Mesendoderm (in vitro differentiated cells): ENCODE data around the gene THRA.
A peak's percentile ranks its signal among the peaks of the same experiment; 100 is the strongest.

ENCODE experiments used
- DNase-seq: peaks from one replicate; pipeline ENCODE4 v3.0.0; 2013
- H2AK5ac ChIP-seq: 2 replicates; pipeline ENCODE4 v1.6.1; 2013; ENCODE audit warnings: low read length, inconsistent platforms
- H2BK120ac ChIP-seq: 2 replicates; pipeline ENCODE4 v1.6.1; 2013; ENCODE audit warnings: low read depth, mild to moderate bottlenecking, low read length, moderate library complexity, mixed read lengths
- H2BK15ac ChIP-seq: replicated peaks from 2 replicates; pipeline ENCODE4 v1.6.1; 2013; ENCODE audit warnings: low read depth, mild to moderate bottlenecking, moderate library complexity
- H2BK5ac ChIP-seq: 2 replicates; pipeline ENCODE4 v1.6.1; 2013; ENCODE audit warnings: low read length, inconsistent platforms
- H3K18ac ChIP-seq: 2 replicates; pipeline ENCODE4 v1.6.1; 2013; ENCODE audit warnings: mild to moderate bottlenecking, low read length, mixed read lengths
- H3K23ac ChIP-seq: one replicate; pipeline ENCODE4 v1.6.1; 2013; ENCODE audit warnings: low read length
- H3K27ac ChIP-seq: 2 replicates; pipeline ENCODE4 v1.5.1; 2013; ENCODE audit warnings: low read depth, mild to moderate bottlenecking, inconsistent platforms, low read length, moderate library complexity
- H3K27me3 ChIP-seq: 2 replicates; pipeline ENCODE4 v1.6.1; 2013; ENCODE audit warnings: low read length, control low read depth, mild to moderate bottlenecking, inconsistent platforms; ENCODE audit not compliant: insufficient read depth, poor library complexity
- H3K36me3 ChIP-seq: 2 replicates; pipeline ENCODE4 v1.6.1; 2013; ENCODE audit warnings: low read length, inconsistent platforms; ENCODE audit not compliant: control insufficient read depth, insufficient read depth
- H3K4ac ChIP-seq: one replicate; pipeline ENCODE4 v1.6.1; 2013; ENCODE audit warnings: low read depth, mild to moderate bottlenecking, low read length, moderate library complexity
- H3K4me1 ChIP-seq: 2 replicates; pipeline ENCODE4 v1.6.1; 2013; ENCODE audit warnings: low read depth, low read length, inconsistent platforms; ENCODE audit not compliant: control insufficient read depth
- H3K4me2 ChIP-seq: 2 replicates; pipeline ENCODE4 v1.6.1; 2013; ENCODE audit warnings: low read length
- H3K4me3 ChIP-seq: 2 replicates; pipeline ENCODE4 v1.5.1; 2013; ENCODE audit warnings: mild to moderate bottlenecking, low read length
- H3K56ac ChIP-seq: one replicate; pipeline ENCODE4 v1.6.1; 2013; ENCODE audit warnings: low read length
- H3K79me1 ChIP-seq: 2 replicates; pipeline ENCODE4 v1.6.1; 2013; ENCODE audit warnings: low read length, inconsistent platforms
- H3K79me2 ChIP-seq: 2 replicates; pipeline ENCODE4 v1.6.1; 2013; ENCODE audit warnings: mild to moderate bottlenecking, low read length; ENCODE audit not compliant: control insufficient read depth, insufficient read depth
- H3K9ac ChIP-seq: 2 replicates; pipeline ENCODE4 v1.6.1; 2013; ENCODE audit warnings: low read length, inconsistent platforms
- H4K5ac ChIP-seq: one replicate; pipeline ENCODE4 v1.6.1; 2013; ENCODE audit warnings: low read length
- H4K8ac ChIP-seq: one replicate; pipeline ENCODE4 v1.6.1; 2013; ENCODE audit warnings: low read depth, mild to moderate bottlenecking, control low read depth, low read length, moderate library complexity
- WGBS: extraction: QIAGEN DNeasy Blood & Tissue Kit; methylation state at CpG from one replicate; pipeline ENCODE4 v1.1.7; 2013; ENCODE audit warnings: low lambda C conversion rate, missing lambda C conversion rate; ENCODE audit not compliant: insufficient coverage; ENCODE audit errors: extremely low coverage; 5-methylcytosine and 5-hydroxymethylcytosine counted together

Gene THRA

GRCh38 chr17:40087903-40088718, 25.3 kb downstream of the THRA start:
- Histone ChIP-seq H2BK5ac (no peak overlapping the region), H3K4me1 (peaks cover 2% of the 10 kb centered on the region), H2AK5ac (no peak overlapping the region), H3K9ac (no peak overlapping the region), H3K27me3 (no peaks in the 10 kb centered on the region), H3K27ac (no peak overlapping the region), H3K4me2 (no peak overlapping the region), H3K4me3 (no peak overlapping the region), H4K8ac (no peak overlapping the region), H3K36me3 (no peaks in the 10 kb centered on the region), H3K56ac (no peak overlapping the region), H2BK120ac (no peak overlapping the region), H3K4ac (no peak overlapping the region), H3K79me2 (no peaks in the 10 kb centered on the region), H3K79me1 (no peaks in the 10 kb centered on the region), H2BK15ac (no peak overlapping the region), H3K18ac (no peak overlapping the region), H4K5ac (no peak overlapping the region), H3K23ac (no peak overlapping the region)
- no peak for DNase-seq
- no CpG with 5 or more reads among the region's 28 CpGs for WGBS

DNA sequence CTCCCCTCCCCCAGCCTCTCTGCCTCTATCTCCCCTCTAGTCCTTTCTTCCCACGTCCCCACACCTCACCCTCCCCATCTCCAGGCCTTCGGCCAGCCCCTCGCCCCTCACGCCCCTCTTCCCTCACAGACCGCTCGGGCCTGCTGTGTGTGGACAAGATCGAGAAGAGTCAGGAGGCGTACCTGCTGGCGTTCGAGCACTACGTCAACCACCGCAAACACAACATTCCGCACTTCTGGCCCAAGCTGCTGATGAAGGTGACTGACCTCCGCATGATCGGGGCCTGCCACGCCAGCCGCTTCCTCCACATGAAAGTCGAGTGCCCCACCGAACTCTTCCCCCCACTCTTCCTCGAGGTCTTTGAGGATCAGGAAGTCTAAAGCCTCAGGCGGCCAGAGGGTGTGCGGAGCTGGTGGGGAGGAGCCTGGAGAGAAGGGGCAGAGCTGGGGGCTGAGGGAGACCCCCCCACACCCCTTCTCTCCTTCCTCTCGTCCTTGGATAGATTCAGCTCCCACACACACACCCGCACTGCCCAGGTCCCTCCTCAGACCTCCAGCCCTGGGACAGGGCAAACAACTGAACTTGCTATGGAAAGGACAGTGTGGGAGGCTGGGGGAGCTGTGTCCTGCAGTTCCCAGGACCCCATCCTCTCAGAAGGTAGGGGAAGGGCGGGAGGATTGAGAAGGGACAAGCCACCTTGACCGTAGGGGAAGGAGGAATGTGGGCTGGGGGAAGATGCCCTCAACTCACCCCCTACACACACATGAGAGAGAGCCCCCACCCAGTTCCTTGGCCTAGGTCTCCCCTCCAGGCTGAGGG, 26.5 kb downstream of the THRA start:
- H3K4me2 ChIP-seq, result no peak overlapping the region
- H2AK5ac ChIP-seq, result no peak overlapping the region
- DNase-seq, result no peak
- H4K8ac ChIP-seq, result no peak overlapping the region
- no peaks in the 10 kb centered on the region for H3K79me2 ChIP-seq
- H2BK15ac ChIP-seq, result no peak overlapping the region
- no peaks in the 10 kb centered on the region for H3K79me1 ChIP-seq
- no peak overlapping the region for H3K18ac ChIP-seq
- H3K56ac ChIP-seq, result peak overlapping the region; percentile 17
- H3K4me3 ChIP-seq, result no peak overlapping the region
- peaks cover 2% of the 10 kb centered on the region for H3K4me1 ChIP-seq
- no peak overlapping the region for H2BK5ac ChIP-seq
- H3K23ac ChIP-seq, result no peak overlapping the region
- H3K27me3 ChIP-seq, result no peaks in the 10 kb centered on the region
- H3K4ac ChIP-seq, result no peak overlapping the region
- no peak overlapping the region for H2BK120ac ChIP-seq
- no peaks in the 10 kb centered on the region for H3K36me3 ChIP-seq
- H3K27ac ChIP-seq, result no peak overlapping the region
- WGBS, result no CpG with 5 or more reads among the region's 26 CpGs
- H4K5ac ChIP-seq, result no peak overlapping the region
- no peak overlapping the region for H3K9ac ChIP-seq

DNA sequence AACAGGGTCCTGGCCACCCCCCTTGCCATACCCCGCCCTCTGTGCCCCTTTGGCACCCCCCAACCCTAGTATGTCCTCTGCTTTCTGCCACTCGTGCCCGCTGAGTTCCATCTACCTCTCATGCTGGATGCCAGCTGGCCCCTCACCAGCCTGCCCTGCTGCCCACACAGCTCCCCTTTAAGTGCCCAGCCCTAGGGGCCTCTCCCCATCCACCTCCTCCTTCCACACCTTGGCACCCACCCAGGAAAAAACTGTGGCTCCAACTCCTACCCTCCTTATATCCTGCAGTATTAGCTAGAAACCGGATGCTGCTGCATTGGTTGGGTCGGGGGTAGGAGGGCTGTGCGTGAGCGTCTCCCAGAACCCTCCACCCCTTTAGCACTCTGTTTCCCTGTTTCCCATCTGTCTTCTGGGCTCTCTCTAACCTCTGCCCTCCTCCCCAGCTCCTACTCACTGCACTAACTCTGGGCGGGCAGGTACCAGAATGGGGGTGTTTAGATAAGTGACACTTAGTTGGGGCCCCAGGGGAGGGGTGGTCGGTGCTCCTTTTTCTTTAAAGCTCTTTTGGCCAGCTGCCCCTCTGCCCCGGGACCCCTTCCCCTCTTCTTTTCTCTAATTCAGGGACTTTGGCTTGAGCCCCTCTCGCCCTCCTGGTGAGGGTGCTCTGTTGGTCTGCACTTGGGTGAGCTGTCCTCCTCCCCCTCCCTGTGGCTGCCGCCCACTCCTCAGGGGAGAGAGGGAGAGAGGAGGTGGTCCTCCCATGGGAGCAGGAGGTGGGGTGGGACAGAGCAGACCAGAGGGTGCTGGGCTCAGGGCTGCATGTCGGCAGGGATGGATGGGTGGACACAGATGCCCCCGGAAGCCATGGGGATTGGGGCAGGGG, 27.7 kb downstream of the THRA start:
- Histone ChIP-seq H2BK120ac (no peak overlapping the region), H3K23ac (no peak overlapping the region), H4K5ac (no peak overlapping the region)

DNA sequence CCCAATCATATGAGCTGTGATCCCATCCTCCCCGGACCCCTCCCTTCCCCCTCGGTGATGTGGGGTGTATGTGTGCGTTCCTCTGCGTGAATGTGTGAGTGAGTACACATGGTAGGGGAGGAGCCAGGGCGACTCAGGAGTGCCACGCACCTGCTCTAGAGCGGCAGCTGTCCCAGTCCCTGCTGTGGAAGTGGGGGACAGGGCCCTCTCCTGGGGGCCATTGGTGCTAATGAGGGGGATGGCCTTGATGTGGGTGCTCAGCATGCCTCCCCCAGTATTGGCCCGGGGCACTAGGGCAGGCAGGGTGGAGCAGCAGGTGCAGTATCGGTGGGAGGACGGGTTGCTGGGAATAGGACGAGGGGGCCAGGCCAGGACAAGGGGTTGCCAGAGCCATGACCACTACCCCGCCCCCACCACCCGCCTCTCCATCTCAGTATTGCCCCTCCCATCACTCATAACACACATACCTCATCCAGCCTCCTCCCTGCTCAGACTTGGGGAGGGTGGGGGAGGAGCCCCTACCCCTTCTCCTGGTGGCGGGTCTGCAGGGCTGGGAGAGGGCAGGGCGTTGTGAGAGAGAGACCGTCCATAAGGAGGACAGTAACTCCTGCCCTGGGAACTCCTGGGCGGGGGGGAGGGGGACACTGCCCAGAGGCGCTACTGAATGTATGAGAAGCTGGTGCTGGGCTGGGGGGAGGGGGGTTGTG, 29.1 kb downstream of the THRA start:
- Histone ChIP-seq H3K36me3 (no peaks in the 10 kb centered on the region), H3K27ac (no peak overlapping the region), H2BK15ac (no peak overlapping the region), H3K9ac (no peak overlapping the region), H4K5ac (no peak overlapping the region), H3K56ac (no peak overlapping the region), H2AK5ac (no peak overlapping the region), H3K18ac (no peak overlapping the region), H3K4ac (no peak overlapping the region), H2BK5ac (no peak overlapping the region), H3K4me2 (no peak overlapping the region), H3K79me2 (no peaks in the 10 kb centered on the region), H3K79me1 (no peaks in the 10 kb centered on the region), H3K23ac (no peak overlapping the region), H2BK120ac (no peak overlapping the region), H4K8ac (no peak overlapping the region), H3K27me3 (no peaks in the 10 kb centered on the region), H3K4me1 (peaks cover 2% of the 10 kb centered on the region), H3K4me3 (no peak overlapping the region)
- DNase-seq, result peak; percentile 63
- no CpG with 5 or more reads among the region's 18 CpGs for WGBS

More for the DNA sequence above, 27.7 kb downstream of the THRA start:
- Histone ChIP-seq H3K18ac (no peak overlapping the region), H3K4me1 (peaks cover 2% of the 10 kb centered on the region), H3K36me3 (no peaks in the 10 kb centered on the region), H3K4ac (no peak overlapping the region), H3K4me3 (no peak overlapping the region), H3K27me3 (no peaks in the 10 kb centered on the region), H3K4me2 (no peak overlapping the region), H2BK5ac (no peak overlapping the region), H3K27ac (no peak overlapping the region), H2BK15ac (no peak overlapping the region), H3K79me1 (no peaks in the 10 kb centered on the region), H3K9ac (no peak overlapping the region), H3K56ac (no peak overlapping the region), H2AK5ac (no peak overlapping the region), H4K8ac (no peak overlapping the region), H3K79me2 (no peaks in the 10 kb centered on the region)
- no peak for DNase-seq
- WGBS, result no CpG with 5 or more reads among the region's 14 CpGs

DNA sequence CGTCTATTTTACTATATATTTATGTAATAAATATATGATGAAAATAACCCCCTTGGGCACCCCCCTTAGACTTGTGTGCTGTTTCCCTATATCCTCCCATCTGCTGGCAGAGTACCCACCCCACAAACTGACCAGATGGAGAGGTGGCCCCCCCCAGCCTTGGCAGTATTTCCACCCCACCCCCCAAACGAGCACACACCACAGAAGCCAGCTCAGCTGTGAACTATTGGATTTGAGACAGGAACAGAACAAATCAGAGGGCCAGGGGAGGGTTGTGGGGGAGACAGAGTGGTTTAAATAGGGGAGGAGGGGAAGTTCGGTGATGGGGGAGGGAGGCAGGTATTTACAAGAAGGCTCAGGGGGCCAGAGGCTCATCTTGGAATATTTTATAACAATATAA, 29.8 kb downstream of the THRA start:
- no peaks in the 10 kb centered on the region for H3K36me3 ChIP-seq

More for the DNA sequence above, 29.8 kb downstream of the THRA start:
- Histone ChIP-seq H3K4me2 (no peak overlapping the region), H2BK5ac (no peak overlapping the region), H3K56ac (no peak overlapping the region), H2BK15ac (no peak overlapping the region), H4K5ac (no peak overlapping the region), H2AK5ac (no peak overlapping the region), H2BK120ac (no peak overlapping the region), H3K27me3 (no peaks in the 10 kb centered on the region), H3K4me1 (peaks cover 2% of the 10 kb centered on the region), H4K8ac (no peak overlapping the region), H3K4ac (no peak overlapping the region), H3K23ac (no peak overlapping the region), H3K18ac (no peak overlapping the region), H3K79me1 (no peaks in the 10 kb centered on the region), H3K4me3 (no peak overlapping the region), H3K27ac (no peak overlapping the region), H3K79me2 (no peaks in the 10 kb centered on the region), H3K9ac (no peak overlapping the region)
- 100% methylated on average over 1 of the region's 3 CpGs for WGBS
- DNase-seq, result no peak
